HFF-Myc (cell line): Measurements from ENCODE around the gene RAD51B.

Experiments used
- DNase-seq: peaks from one replicate; pipeline ENCODE4 v3.0.0-alpha.2; 2011; ENCODE audit warnings: low read depth; ENCODE audit errors: extremely low read depth
- H3K4me3 ChIP-seq: replicated peaks from 2 replicates; pipeline ENCODE4 v1.5.1; 2011; ENCODE audit warnings: low read depth, mild to moderate bottlenecking, control low read depth, low read length
- CTCF ChIP-seq: IDR thresholded peaks from 2 replicates; pipeline ENCODE4 v1.5.1; 2012; ENCODE audit warnings: mild to moderate bottlenecking, low read depth, low read length, control low read depth; ENCODE audit errors: missing control alignments

The RAD51B gene

DNA sequence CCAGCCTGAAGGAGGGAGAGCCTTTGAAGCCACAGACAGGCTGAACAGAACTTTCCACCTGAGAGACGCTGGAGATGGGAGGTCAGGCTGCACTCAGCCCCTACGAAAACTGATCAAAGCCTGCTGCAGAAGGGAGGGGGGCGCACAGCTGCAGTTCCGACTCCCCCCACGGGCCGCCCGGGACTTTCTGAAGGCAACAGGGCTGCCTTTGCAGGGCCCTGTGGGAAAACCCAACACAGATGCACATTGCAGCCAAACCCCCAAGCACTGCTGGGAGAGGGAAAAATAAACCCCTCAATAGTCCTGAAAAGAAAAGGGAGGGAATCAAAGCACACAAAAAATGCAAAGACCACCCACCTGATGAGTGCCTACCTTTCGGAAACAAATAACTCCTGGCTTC is 682.7 kb downstream of the RAD51B start:
- no peak overlapping the region for H3K4me3 ChIP-seq
- no peak for DNase-seq

DNA sequence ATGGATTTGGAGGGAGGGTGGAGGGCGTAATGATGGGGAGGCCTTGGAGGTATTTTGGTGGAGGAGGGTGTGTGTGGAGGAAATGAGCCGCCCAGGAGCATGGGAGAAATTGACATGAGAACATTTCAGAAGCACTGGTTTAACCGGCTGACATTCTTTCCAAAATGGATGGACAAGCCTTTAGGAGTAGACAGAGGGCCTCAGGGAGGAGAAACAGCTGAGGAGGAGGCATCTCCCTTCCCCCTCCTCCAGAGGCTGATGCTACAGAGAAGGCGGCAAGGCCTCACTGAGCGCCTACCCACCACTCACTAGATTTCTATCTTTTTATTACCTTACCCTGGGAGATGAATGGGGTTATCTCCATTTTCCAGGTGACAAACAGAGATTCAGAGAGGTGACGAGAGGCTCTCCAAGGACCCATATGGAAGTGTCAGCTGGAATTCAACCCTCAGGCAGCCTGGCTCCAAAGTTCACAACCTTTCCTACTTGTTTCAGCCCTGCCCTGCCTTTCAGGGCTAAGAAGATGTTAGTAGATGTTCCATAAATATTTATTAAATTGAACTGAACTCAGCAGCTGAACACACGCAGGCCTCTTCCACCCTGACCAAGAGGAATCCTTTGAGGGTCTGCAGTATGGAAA is 683.7 kb downstream of the RAD51B start:
- no peak for DNase-seq
- no peak for TF ChIP-seq CTCF

More for the DNA sequence above, 682.7 kb downstream of the RAD51B start:
- TF ChIP-seq CTCF: no peak

DNA sequence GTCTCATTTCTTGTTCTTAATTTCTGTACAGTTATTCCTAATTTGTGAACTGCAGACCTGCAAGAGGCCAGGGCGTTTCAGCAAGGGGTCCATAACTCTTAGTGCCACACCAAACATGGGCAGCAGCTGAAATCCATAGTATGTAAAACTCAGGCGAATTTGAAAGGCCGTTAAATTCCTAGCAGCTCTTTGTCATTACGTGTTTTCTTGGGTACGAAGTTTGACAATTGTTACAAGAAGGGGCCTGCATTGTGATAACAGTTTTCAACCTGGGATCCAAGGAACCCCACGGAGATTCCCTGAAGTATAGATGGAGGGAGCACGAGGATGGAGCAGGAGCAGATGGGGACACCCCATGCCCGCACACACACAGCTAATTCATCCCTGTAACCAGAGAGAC is 685.3 kb downstream of the RAD51B start:
- TF ChIP-seq CTCF: no peak
- no peak overlapping the region for H3K4me3 ChIP-seq
- DNase-seq: no peak

More for the DNA sequence above, 683.7 kb downstream of the RAD51B start:
- no peak overlapping the region for H3K4me3 ChIP-seq

GRCh38 chr14:68506021-68506644 is 686.6 kb downstream of the RAD51B start:
- no peak for DNase-seq
- H3K4me3 ChIP-seq: no peak overlapping the region
- no peak for TF ChIP-seq CTCF

DNA sequence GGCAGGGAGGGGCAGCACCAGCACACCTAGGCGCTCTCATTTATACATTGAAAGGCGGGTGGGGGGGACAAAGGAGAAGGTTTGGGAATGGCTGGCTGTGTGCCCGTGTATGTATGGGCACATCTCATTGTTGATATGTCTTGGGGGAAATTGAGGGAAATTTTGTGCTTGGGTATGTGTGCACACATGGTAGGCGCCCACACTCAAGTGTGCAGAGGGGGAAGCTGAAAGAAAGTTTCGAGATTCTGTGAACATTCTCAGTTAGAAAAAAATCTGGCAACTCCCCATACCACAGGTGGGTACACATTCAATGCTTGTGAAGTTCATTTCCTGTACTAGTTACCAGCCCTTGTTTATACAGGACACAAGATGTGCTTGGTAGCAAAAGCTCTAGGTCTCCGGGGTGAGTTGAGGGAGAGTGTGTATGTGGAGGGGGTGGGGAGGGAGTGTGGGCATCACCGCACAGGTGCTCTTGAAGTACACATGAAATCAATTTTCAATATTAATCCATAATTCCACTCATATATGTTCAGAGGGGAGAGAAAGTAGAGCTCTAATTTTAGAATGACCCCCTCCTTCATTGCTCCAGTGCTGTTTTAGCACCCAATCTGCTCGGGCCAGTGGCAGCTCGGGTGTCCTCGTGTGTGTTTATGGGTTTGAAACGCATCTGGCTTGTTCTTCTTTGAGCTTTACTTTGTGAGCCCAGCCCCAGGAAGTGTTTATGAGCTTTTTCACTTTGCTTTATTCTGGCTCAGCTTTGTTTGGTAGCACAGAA is 687.3 kb downstream of the RAD51B start:
- no peak overlapping the region for H3K4me3 ChIP-seq
- no peak for DNase-seq
- TF ChIP-seq CTCF: no peak

GRCh38 chr14:68507544-68508081 is 688.0 kb downstream of the RAD51B start:
- H3K4me3 ChIP-seq: no peak overlapping the region
- no peak for DNase-seq
- TF ChIP-seq CTCF: no peak
